Astrocyte of the cerebellum (primary cell): ENCODE measurements around the gene OPTC.

Experiments
- DNase-seq: peaks from one replicate; pipeline ENCODE4 v3.0.0-alpha.2; 2011; ENCODE audit warnings: low read depth
- H3K4me3 ChIP-seq: 2 replicates; pipeline ENCODE4 v1.5.1; 2011; ENCODE audit warnings: mild to moderate bottlenecking, low read depth, low read length, moderate library complexity
- in situ Hi-C: cut with HindIII; loops from 2 replicates; pipeline ENCODE4 v1.10.0; 2017; ENCODE audit warnings: low sequenced_read_pairs
- TF ChIP-seq, protein P1 (sequence below): IDR thresholded peaks from 2 replicates; pipeline ENCODE4 v1.5.1; 2012; ENCODE audit warnings: low read length, low read depth, moderate library complexity, mild to moderate bottlenecking; ENCODE audit errors: missing control alignments

Gene OPTC

DNA sequence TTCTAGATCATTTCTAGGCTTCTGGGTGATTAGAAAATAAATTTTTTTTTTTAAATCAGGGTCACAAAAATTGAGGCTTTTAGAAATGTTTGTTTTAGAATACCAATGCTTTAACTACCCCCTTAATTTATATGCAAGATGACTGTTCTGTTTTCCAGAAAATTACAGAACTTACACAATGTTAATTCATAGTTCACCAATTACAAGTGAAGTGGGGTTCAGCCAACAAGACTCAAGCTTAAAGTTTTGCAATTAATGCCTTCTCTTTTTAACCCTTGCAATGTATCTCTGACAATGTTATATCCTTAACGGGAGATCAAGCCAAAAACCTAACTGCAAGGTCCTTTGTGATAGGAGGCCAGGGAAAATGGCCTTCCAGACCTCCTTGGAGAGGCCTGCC, 12.8 kb upstream of the OPTC start:
- in situ Hi-C loops, result no loop called here
- no peak overlapping the region for H3K4me3 ChIP-seq
- TF ChIP-seq, protein P1, sequence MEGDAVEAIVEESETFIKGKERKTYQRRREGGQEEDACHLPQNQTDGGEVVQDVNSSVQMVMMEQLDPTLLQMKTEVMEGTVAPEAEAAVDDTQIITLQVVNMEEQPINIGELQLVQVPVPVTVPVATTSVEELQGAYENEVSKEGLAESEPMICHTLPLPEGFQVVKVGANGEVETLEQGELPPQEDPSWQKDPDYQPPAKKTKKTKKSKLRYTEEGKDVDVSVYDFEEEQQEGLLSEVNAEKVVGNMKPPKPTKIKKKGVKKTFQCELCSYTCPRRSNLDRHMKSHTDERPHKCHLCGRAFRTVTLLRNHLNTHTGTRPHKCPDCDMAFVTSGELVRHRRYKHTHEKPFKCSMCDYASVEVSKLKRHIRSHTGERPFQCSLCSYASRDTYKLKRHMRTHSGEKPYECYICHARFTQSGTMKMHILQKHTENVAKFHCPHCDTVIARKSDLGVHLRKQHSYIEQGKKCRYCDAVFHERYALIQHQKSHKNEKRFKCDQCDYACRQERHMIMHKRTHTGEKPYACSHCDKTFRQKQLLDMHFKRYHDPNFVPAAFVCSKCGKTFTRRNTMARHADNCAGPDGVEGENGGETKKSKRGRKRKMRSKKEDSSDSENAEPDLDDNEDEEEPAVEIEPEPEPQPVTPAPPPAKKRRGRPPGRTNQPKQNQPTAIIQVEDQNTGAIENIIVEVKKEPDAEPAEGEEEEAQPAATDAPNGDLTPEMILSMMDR, result no peak
- DNase-seq, result no peak

DNA sequence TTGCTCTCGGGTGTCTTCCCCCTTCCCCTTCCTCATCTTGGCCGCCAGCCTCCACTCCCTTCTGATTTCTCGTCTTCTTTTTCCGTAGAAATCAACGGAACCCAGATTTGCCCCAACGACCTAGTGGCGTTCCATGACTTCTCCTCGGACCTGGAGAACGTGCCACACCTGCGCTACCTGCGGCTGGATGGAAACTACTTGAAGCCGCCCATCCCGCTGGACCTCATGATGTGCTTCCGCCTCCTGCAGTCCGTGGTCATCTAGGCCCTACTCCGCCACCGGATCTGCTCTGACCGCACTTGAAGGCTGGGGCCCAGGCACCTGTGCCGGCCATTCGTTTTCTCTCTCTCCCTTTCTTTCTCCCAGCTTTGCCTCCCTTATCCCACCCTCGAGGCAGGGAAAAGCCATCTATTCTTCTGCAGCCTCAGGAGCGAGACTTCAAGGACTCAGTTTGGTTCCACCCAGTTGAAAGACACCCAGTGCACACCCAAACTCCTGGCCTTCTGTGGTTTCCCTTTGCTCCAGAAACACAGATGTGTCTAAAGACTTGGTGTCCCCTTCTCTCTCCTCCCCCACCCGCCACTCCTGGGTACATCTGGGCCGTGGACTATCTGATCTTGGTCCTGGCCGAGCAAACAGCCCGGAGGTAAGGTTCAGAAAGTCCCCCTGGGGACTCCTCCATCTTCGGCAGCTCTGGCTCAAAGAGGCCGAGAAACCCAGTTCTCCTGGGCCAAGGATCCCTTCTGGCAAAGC, 7.2 kb upstream of the OPTC start:
- in situ Hi-C loops, result no loop called here
- no peak for DNase-seq
- no peak overlapping the region for H3K4me3 ChIP-seq
- TF ChIP-seq, protein P1, result no peak

DNA sequence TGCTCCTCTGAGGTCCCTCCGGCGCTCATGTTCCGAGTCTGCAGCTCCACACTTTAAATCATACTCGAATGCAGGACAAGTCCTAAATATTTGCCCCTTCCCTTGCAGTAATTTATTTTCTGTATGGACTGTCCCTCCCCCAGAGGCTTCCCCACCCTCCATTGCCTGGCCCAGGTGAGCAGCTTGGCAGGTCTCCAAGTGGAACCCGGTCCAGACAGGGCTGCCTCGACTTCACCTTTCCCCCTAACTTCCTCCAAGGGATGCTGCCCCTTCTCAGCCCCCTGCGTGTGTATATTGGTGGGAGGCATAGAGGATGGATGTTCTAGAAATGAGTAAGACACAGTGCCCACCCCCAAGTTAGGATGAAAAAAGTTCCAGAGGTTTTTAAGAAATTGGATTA, 5.4 kb upstream of the OPTC start:
- TF ChIP-seq, protein P1, result no peak
- in situ Hi-C loops, result no loop called here
- DNase-seq, result no peak
- no peak overlapping the region for H3K4me3 ChIP-seq

DNA sequence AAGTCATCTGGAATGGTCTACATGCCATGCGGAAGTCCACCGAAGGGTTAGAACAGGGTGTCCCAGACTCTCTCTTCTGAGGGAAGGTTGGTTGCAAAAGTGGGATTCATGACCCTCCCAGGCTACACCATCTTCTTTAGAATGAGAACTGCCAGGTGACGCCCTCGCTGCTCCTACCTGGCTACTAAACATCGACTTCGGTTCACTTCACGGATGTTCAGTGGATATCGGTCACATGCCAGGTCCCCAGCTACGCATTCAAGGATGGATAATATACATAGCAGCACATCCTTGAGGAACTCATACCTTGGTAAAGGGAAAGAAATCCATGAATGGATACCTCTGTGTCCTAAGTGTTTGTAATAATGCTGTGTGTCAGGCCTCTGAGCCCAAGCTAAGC, 3.3 kb upstream of the OPTC start:
- in situ Hi-C loops, result no loop called here
- TF ChIP-seq, protein P1, result no peak

DNA sequence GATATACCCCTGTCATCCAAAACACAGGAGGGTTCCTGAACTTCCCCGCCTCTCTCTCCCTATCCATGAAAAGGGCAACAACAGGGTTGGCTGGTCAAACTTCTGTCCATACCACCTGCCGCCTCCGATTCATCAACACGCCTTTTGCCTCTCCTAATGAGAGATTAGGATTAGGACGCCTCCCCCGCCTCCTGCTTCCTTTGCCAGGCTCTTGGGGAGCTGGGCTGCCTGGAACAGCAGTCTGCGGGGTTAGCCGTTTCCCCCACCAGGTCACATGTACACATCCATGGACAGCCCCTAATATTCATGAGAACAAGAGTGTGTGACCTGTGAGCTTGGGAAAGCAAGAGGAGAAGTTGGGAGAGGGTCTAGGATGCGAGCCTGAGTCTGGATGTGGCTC, 2.3 kb upstream of the OPTC start:
- in situ Hi-C loops, result no loop called here
- TF ChIP-seq, protein P1, result no peak
- no peak for DNase-seq
- H3K4me3 ChIP-seq, result no peak overlapping the region

More for the DNA sequence above, 3.3 kb upstream of the OPTC start:
- no peak for DNase-seq
- no peak overlapping the region for H3K4me3 ChIP-seq

DNA sequence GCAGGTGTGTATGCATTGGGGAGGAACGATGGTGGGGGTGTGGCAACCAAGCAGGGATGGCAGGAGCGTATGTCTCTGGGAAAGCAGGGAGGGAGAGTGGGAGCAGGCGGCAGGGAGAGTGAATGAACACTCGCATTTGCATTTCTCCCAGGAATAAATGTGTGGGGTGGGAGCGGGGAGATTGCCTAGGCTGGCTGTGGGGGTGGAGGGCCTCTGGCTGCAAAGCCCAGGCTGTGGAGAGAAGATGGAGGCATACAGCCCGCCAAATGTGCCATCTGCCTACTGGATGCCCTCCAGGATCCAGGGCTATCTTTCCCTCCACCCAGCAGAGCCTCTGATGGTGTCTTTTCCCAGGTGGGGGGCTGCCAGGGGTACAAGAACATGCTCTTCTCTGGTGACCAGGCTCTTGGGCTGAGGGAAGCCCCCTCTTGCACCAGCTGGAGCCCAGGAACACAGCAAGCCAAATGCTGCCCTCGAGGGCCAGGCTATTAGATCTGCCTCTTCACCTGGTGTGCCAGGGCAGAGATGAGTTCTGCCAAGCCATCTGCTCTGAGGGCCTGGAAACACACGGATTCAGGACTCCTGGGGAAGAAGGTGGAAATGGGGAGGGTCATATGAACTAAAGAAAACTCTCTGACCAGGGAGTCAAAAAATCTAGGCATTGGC, 1.7 kb upstream of the OPTC start:
- DNase-seq, result no peak
- no peak overlapping the region for H3K4me3 ChIP-seq
- in situ Hi-C loops, result no loop called here
- TF ChIP-seq, protein P1, result no peak
